GM12864 (cell line): ENCODE data around the gene GPR156.
"Not testable (repeated sequence)": the region's sequence is repeated elsewhere in the genome, so short reads cannot be mapped to it uniquely, and the experiment has no call there.

Source experiments
- DNase-seq: peaks from one replicate; pipeline ENCODE4 v3.0.0-alpha.2; 2011; ENCODE audit warnings: low read depth
- H3K4me3 ChIP-seq: 2 replicates; pipeline ENCODE4 v1.5.1; 2011; ENCODE audit warnings: mild to moderate bottlenecking, low read depth, low read length, control low read depth
- TF ChIP-seq, protein P1 (sequence below): IDR thresholded peaks from 2 replicates; pipeline ENCODE4 v1.5.1; 2011; ENCODE audit warnings: low read depth, mild to moderate bottlenecking, moderate library complexity, low read length, control low read depth, inconsistent platforms; ENCODE audit errors: missing control alignments

Gene GPR156

DNA sequence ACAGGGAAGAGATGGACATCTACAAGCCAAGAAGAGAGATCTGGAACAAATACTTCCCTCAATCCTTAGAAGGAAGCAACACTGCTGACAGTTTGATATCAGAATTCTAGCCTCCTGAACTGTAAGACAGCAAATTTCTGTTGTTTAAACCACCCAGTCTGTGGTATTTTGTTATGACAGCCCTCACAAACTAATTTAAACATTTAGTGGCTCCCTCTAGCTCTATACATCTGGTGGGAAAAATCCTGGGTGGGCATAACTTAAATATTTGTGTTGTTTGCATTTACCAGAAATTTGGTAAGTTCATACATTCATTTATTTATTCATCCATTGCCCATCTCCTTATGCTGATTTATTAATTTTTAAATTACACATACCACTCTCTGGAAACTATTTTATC lies 128.3 kb downstream of the GPR156 start:
- no peak for DNase-seq
- H3K4me3 ChIP-seq, result no peak overlapping the region
- TF ChIP-seq, protein P1, sequence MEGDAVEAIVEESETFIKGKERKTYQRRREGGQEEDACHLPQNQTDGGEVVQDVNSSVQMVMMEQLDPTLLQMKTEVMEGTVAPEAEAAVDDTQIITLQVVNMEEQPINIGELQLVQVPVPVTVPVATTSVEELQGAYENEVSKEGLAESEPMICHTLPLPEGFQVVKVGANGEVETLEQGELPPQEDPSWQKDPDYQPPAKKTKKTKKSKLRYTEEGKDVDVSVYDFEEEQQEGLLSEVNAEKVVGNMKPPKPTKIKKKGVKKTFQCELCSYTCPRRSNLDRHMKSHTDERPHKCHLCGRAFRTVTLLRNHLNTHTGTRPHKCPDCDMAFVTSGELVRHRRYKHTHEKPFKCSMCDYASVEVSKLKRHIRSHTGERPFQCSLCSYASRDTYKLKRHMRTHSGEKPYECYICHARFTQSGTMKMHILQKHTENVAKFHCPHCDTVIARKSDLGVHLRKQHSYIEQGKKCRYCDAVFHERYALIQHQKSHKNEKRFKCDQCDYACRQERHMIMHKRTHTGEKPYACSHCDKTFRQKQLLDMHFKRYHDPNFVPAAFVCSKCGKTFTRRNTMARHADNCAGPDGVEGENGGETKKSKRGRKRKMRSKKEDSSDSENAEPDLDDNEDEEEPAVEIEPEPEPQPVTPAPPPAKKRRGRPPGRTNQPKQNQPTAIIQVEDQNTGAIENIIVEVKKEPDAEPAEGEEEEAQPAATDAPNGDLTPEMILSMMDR, result no peak

DNA sequence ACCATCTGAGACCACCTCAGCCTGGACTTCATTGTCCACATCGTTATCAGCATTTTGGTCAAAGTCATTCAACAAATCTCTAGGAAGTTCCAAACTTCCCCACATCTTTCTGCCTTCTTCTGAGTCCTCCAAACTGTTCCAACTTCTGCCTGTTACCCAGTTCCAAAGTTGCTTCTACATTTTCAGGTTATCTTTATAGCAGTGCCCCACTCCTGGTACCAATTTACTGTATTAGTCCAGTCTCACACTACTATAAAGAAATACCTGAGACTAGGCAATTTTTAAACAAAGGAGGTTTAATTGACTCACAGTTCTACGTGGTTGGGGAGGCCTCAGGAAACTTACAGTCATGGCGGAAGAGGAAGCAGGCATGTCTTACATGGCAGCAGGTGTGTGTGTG lies 129.3 kb downstream of the GPR156 start:
- H3K4me3 ChIP-seq, DNase-seq: not testable (repeated sequence)

DNA sequence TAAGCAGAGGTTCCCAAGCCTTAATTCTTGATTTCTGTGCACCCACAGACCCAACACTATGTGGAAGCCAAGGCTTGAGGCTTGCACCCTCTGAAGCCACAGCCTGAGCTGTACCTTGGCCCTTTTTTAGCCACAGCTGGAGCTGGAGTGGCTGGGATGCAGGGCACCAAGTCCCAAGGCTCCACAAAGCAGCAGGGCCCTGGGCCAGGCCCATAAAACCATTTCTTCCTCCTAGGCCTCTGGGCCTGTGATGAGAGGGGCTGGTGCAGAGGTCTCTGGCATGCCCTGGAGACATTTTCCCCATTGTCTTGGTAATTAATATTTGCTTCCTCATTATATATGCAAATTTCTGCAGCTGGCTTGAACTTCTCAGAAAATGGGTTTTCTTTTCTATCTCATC lies 129.9 kb downstream of the GPR156 start:
- no peak for DNase-seq
- TF ChIP-seq, protein P1, result no peak
- H3K4me3 ChIP-seq, result no peak overlapping the region

DNA sequence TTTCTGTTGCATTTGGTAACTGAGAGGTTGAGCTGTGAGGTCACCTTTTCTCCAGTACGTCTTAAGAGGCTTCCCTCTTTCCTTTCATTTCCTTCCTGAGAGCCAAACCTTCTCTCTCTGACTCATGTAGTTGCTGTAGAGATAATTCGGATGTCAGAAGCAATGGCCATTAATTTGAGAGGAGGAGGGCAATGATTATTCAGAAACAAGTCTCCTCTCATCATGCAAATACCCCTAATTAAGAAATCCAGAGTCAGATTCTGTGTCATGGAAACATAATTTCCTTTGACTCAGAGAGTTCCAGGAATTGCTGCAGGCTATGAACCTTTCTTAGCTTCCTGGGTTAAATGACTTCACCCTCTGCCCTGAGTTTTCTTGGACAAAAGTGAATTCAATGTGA lies 131.7 kb downstream of the GPR156 start:
- no peak for DNase-seq
- no peak overlapping the region for H3K4me3 ChIP-seq
- TF ChIP-seq, protein P1, result no peak

DNA sequence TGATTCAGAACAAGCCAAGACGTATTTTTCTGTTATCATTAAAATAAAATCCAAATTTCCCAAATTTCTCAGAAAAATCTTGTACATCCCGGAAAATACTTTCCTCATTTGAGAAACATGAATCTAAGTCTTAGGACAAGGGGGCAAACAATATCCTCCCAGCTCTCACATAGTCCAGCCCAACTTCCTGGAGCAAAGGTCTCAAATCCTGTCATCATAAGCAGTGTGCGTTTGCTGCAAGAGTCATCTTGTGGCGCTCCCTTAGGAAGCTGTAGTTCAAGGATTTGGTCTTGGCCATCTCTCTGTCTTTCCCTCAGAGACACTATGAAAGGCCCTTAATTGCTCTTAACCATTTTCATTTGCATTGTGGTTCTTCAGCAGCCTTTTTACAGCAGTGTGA lies 133.2 kb downstream of the GPR156 start:
- no peak overlapping the region for H3K4me3 ChIP-seq
- TF ChIP-seq, protein P1, result no peak
- no peak for DNase-seq

DNA sequence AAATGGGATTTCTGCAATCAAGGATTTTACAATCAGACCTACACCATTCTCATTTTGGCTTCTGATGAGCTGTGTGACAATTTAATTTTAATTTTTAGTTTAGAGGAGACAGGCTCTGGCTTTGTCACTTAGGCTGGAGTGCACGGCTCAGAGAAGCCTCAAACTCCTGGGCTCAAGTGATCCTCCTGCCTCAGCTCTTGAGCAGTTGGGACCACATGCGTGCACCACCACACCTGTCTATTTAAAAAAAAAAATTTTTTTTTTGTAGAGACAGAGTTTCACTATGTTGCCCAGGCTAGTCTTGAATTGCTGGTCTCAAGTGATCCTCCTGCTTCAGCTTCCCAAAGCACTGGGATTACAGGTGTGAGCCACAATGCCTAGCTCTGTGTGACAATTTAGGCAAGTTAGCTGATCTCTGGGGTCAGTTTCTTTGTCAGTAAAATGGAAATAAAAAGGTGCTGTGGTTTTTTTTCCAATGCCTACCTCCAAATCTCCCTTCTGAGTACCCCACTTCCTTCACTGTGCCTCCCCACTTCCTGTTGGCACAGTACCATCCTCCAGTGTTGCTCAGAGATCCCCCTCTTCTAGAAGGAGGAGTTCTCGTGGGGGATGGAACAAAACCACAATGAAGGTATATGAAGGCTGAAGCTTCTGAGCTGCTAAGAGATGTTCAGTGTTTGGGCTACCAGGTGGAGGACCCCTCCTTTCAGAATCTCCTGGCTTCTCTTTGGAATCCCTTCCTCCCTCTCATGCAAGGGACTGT lies 136.7 kb downstream of the GPR156 start:
- H3K4me3 ChIP-seq, result no peak overlapping the region
- no peak for DNase-seq
- TF ChIP-seq, protein P1, result no peak

DNA sequence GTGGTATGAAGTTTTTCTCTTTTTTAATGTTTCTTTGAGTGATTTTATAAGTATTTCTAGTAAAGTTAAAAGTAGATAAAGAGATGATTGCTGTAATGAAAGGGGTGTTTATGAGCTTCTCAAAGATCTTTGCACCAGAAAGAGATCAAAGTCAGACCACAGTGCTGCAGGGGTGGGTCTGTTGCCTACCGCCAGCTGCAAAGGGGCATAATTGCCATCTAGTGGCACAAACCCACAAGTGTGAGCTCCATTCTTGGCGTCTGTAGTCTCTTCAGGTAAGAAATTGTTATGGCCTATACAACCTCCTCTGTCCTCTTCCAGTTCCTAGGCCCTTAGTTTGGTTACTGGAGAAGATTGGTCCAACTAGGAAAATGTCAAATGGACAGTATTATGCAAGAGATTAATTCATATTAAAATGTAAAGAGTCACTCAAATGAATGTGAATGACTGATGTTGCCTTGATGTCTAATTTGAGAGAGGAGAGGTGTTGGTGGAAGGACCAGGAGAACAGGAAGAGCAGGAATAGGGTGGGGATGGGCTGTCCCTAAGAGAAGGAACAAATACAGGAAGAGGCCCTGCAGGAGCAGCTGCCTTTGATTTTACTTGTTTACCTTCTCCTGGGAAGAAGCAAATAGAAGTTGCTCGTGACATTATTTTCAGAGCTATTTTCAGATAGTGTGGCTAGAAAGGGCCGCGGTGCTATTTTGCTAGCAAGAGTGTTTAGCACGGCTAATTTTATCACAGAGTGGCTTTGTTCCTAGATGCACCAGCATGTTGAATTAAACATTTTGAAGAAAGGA lies 137.8 kb downstream of the GPR156 start:
- H3K4me3 ChIP-seq, result no peak overlapping the region
- DNase-seq, result peak; percentile 31
- TF ChIP-seq, protein P1, result peak; percentile 60
